ENCODE results near the gene VANGL1.

The VANGL1 gene

GRCh38 chr1:115643225-115643624 lies 1.5 kb downstream of the VANGL1 start:
- no peak for DNase-seq (ENCODE audit: extremely low read depth in 1 of 2, low read depth in 1 of 2)

- no peak for DNase-seq (ENCODE audit: extremely low read depth in 1 of 2, low read depth in 1 of 2)
Observed at GRCh38 chr1:115643666-115644065, 1.9 kb downstream of the VANGL1 start.

- no peak for DNase-seq (ENCODE audit: extremely low read depth in 1 of 2, low read depth in 1 of 2)
Observed at GRCh38 chr1:115644109-115644508, 2.3 kb downstream of the VANGL1 start.

GRCh38 chr1:115647047-115647446 lies 5.3 kb downstream of the VANGL1 start:
- DNase-seq (ENCODE audit: extremely low read depth in 1 of 2, low read depth in 1 of 2): no peak

- DNase-seq (ENCODE audit: extremely low read depth in 1 of 2, low read depth in 1 of 2): no peak
Observed at GRCh38 chr1:115647507-115647906, 5.7 kb downstream of the VANGL1 start.

DNA sequence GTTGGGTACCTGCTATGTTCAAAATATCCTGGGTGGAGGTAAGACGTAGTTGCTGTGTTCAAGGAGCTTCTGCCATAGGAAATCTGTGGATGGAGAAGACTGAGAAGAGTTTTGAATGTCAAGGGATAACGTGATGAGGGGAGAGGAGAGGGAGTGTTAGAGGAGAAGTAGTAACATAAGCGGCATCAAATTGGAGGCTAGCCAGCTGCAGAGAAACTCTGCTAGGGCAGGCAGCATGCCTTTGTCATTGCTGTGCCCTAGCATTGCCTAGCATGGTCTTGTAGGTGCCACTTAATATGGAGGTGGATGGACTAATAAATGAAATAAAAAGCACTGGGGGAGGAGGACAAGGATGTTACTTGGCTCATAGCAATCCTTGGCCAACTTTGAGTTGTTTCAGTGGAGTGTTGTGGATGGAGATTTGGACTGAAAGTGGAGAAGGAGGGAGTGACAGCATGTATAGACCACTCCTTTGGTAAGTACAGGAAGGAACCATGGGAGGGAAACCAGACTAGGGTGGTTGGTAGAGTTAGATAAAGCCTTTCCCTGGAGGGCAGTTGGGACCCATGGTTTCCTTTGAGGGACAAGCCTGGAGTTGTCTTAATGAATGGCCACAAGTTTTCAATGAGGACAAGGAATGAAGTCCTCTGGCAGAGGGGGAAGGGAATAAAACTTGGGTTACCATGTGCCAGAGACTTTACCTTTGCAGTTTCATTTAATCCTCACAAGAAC lies 6.3 kb downstream of the VANGL1 start:
- DNase-seq (ENCODE audit: extremely low read depth in 1 of 2, low read depth in 1 of 2): no peak

DNA sequence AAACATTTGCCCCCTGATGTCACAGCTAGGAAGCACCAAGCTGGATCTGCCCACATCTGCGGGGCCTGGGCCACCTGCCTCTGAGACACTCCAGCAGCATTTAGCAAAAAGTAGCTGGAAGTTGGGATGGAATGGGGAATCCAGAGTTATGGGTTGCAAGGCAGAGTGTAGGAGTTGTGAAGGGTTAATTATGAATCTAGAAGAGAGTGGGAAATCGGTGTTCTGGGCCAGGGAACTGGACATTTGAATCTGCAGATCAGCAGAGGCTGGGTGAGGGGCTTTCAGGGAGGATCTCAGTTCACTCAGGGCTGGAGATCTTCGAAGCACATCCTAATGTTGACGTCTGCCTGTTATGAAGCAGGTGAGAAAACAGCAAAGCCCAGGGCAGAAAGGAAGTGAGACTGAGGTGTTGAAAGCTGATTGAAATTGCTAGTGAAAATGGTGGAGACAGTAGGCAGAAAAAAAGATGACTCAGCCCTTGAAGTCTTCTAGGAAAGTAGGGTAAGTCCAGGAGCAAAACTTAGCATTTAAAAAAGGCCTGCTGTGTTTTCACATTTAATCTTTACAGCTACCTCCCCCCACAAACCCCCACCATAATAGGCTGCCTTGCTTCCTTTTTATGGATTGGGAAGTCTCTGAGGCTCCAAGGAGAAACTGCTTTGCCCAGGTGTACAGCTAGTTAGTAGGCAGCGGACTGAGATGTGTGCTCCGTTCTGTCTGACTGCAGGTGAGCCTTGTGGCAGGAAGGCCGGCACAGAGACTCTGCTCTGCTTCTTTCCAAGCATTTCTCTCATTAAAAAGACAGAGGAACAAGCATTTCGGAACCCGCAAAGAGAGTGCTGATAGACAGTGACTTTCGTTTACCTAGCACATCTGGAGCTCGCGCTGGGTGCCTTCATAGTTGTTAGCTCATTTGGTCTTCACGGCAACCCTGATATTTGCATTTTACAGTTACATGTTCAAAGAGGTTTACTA lies 7.2 kb downstream of the VANGL1 start:
- DNase-seq (ENCODE audit: extremely low read depth in 1 of 2, low read depth in 1 of 2): no peak

- no peak for DNase-seq (ENCODE audit: extremely low read depth in 1 of 2, low read depth in 1 of 2)
Observed at GRCh38 chr1:115649964-115650363, 8.2 kb downstream of the VANGL1 start.

DNA sequence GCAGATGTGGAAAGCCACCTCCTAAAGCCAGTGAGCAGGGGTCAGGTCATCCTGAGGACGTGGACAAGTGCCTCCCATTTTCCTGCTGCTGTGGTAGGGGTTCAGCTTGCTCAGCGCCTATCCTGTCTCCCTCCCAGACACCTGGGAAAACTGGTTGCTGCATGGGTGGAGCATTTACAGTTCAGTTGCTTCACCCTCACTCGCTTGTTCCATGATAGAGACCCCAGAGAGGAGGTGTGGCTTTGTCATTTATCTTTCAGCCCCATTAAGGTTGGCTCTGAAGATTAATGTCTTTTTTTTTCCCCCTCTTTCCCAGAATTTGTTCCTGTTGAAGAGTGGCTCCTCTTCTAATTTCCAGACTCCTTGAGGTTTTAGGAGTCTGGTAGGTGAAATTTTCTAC lies 9.2 kb downstream of the VANGL1 start:
- no peak for DNase-seq (ENCODE audit: extremely low read depth in 1 of 2, low read depth in 1 of 2)

GRCh38 chr1:115651391-115651790 lies 9.6 kb downstream of the VANGL1 start:
- no peak for DNase-seq (ENCODE audit: extremely low read depth in 1 of 2, low read depth in 1 of 2)

- no peak for DNase-seq (ENCODE audit: extremely low read depth in 1 of 2, low read depth in 1 of 2)
Observed at GRCh38 chr1:115652236-115652788, 10.5 kb downstream of the VANGL1 start.

GRCh38 chr1:115654125-115654524 lies 12.4 kb downstream of the VANGL1 start:
- DNase-seq (ENCODE audit: extremely low read depth in 1 of 2, low read depth in 1 of 2): no peak

DNA sequence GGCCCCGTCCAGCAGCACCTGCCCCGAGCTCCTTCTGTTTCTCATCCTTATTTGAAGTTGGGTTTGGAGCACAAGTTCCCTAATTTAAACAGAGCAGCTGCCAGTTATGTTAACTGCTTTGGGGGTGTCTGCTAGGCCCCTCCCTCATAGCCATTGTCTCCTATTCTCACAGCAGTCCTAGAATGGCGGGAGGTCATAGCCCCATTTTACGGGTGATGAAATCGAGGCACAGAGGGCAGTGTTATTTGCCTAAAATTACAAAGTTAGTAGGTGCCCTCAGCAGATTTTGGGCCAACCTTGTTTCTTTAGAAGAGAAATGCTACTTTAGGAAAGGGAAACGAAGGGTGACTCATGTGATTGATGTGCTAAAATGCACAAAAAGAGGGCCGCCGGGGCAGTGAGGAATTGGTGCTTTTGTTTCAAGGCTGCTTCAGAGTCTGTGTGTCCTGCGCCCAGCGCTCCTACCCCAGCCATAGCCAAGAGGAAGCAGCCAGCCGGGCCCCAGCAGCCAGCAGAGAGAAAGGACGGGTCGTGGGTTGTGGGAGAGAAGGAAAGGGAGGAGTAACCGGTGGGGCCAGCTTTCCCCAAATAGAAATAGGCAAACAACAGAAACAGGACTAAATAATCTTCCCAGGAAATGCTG lies 13.0 kb downstream of the VANGL1 start:
- no peak for DNase-seq (ENCODE audit: extremely low read depth in 1 of 2, low read depth in 1 of 2)

- no peak for DNase-seq (ENCODE audit: extremely low read depth in 1 of 2, low read depth in 1 of 2)
Observed at GRCh38 chr1:115655306-115655663, 13.5 kb downstream of the VANGL1 start.

GRCh38 chr1:115655916-115656315 lies 14.1 kb downstream of the VANGL1 start:
- no peak for DNase-seq (ENCODE audit: extremely low read depth in 1 of 2, low read depth in 1 of 2)

GRCh38 chr1:115656461-115657077 lies 14.8 kb downstream of the VANGL1 start:
- no peak for DNase-seq (ENCODE audit: extremely low read depth in 1 of 2, low read depth in 1 of 2)

DNA sequence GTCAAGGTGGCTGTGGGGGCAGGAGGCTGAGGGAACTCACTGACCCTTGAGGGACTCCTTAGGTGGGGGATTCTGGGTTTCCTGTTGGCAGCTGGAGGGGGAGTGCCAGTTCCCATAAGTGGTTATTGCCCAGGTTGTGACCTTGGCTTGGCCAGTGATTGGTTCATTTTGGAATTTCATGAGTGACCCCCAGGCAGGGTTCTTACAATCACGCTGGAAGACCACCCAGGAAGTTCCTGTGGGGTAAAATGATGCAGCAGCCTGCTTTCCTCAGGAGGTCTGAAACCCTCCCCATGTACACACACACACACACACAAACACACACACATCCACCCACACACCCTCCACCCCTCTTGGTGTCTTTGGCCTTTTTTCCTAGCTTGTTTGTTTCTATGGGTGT lies 16.9 kb downstream of the VANGL1 start:
- DNase-seq (ENCODE audit: extremely low read depth in 1 of 2, low read depth in 1 of 2): no peak

DNA sequence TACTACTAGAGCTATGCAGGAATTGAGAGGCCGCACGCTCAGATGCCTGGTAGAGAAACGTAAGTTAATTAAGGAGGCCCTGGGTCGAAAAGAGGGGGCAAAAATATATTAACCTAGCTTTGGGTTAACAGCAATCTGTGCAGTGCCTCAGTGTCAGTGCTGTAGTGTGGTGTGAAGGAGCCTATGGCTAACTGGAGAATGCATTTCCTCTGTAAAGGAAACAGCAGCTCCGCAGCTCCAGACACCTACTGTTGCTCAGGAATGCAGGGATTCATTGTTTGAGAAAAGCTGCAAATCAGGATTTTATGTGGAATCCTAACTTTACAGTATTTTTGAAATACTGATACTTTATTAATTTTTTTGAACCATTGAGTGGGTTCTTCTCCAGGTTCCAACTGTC lies 18.4 kb downstream of the VANGL1 start:
- no peak for DNase-seq (ENCODE audit: extremely low read depth in 1 of 2, low read depth in 1 of 2)

- no peak for DNase-seq (ENCODE audit: extremely low read depth in 1 of 2, low read depth in 1 of 2)
Observed at GRCh38 chr1:115661157-115661556, 19.4 kb downstream of the VANGL1 start.

DNA sequence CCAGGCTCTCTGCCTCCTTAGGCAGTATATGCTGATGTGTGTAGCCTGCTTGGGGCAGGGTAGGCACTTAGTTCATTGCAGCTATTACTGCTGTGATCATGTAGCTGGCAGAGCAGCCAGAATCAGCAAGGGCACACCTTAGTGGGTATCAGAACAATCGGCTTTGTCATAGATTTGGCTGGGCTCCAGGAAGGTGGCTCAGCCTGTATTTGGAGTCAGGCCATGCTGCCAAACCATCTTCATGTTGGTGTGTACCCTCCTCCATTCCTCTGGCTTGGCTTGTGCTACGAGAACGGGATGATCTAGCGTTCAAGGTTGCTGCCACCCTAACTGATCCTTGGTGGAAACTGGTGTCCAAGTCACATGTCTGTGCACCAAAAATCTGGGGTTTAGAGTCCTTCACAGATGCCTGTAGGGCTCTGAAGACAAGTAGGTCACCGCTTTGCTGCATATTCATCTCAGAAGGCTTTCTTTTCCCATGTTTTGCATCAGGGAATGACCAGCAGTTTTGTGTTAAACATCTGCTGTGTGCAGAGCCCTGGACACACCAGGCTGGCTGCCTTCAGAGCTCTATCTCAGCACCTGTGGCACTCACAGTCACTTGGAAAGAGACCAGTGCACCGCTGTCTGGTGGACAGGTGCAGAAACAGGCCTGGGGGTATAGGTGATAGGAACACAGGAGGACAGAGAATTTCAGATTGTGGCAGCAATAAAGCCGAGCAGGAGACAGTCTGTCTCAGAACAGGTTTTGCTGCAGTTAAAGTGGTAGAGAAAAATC lies 23.7 kb downstream of the VANGL1 start:
- DNase-seq (ENCODE audit: extremely low read depth in 1 of 2, low read depth in 1 of 2): no peak
